KOPT-K1 (cell line): Measurements from ENCODE around the gene SELENOP.

ENCODE experiments used
- H3K27ac ChIP-seq: fragments of 200-600 bp; sonication (generic); 2 replicates; pipeline ENCODE4 v1.5.1; 2016; ENCODE audit warnings: antibody characterized with exemption, mild to moderate bottlenecking, low read depth, low read length; ENCODE audit not compliant: poor library complexity, severe bottlenecking
- H3K36me3 ChIP-seq: fragments of 200-600 bp; sonication (generic); 2 replicates; pipeline ENCODE4 v1.5.1; 2017; ENCODE audit warnings: antibody characterized with exemption, mild to moderate bottlenecking, low read length, moderate library complexity; ENCODE audit not compliant: insufficient read depth
- H3K9me3 ChIP-seq: fragments of 200-600 bp; sonication (generic); 2 replicates; pipeline ENCODE4 v1.5.1; 2017; ENCODE audit warnings: antibody characterized with exemption, low read length, mild to moderate bottlenecking; ENCODE audit not compliant: insufficient read depth, poor library complexity, severe bottlenecking

Gene SELENOP

DNA sequence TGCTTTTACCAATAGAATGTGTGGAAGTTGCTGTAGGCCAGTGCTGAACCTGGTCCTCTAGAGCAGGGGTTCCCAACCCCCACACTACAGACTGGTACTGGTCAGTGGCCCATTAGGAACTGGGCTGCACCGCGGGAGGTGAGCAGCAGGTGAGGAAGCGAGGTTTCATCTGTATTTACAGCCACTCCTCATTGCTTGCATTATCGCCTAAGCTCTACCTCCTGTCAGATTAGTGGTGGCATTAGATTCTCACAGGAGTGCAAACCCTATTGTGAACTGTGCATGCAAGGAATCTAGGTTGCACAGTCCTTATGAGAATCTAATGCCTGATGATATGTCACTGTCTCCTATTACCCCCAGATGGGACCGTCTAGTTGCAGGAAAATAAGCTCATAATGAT, 61.2 kb downstream of the SELENOP start:
- Histone ChIP-seq H3K27ac (no peak overlapping the region), H3K9me3 (no peaks in the 10 kb centered on the region), H3K36me3 (no peaks in the 10 kb centered on the region)
